GM21423 (cell line): ENCODE data around the gene VAPB.

Experiments used
- ATAC-seq: cut with Tn5 transposase; IDR thresholded peaks from one replicate; pipeline ENCODE4 v1.9.1; 2021; ENCODE audit warnings: mild to moderate bottlenecking, moderate library complexity; ENCODE audit not compliant: unreplicated experiment

VAPB gene

DNA sequence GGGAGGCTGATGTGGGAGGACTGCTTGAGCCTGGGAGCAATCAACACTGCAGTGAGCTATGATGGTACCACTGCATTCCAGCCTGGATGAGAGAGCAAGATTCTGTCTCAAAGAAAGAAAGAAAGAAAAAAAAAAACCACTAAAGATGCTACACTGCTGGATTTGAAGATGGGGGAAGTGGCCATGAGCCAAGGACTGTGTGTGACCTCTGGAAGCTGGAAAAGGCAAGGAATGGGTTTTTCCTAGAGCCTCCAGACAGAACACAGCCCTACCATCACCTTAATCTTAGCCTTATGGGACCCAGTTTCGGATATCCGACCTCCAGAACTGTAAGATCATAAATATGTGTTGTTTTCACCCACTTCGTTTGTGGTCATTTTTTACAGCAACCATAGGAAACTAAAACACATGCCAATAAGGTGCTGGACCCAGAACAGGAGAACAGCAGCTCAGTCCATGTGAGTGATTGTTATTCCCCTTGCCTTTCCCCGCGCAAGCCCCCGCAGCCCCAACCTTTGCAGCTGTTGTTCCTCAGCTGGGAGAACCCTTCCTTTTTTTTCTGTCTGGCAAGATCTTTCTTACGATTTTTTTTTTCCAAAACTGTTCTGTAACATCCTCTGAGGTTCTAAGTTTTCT lies 11.1 kb upstream of the VAPB start:
- no peak for ATAC-seq

DNA sequence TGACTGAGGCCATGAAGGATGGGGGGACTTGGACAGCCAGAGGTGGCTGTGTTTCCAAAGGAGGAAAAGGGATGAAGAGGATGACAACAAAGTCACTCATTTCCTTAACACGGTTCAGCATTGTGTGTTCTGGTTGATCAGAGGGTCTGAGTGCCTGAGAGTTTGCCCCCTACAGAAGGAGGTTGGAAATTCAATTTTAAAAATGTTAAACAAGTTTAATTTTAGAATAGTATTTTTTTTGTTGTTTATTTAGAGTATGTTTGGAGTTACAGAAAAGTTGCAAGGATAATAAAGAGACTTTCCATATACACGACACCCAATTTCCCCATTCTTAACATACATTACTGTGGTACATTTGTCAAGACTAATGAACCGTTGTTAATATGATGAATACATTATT lies 10.3 kb upstream of the VAPB start:
- no peak for ATAC-seq

DNA sequence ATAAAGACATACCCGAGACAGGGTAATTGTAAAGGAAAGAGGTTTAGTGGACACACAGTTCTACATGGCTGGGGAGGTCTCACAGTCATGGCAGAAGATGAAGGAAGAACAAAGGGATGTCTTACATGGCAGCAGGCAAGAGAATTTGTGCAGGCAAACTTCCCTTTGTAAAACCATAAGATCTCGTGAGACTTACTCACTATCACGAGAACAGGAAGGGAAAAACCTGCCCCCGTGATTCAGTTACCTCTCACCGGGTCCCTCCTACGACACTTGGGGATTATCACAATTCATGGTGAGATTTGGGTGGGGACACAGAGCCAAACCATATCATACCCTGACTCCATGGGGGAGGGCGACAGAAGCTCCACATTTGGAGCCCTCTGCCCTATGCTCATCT lies 7.4 kb upstream of the VAPB start:
- ATAC-seq = no peak

DNA sequence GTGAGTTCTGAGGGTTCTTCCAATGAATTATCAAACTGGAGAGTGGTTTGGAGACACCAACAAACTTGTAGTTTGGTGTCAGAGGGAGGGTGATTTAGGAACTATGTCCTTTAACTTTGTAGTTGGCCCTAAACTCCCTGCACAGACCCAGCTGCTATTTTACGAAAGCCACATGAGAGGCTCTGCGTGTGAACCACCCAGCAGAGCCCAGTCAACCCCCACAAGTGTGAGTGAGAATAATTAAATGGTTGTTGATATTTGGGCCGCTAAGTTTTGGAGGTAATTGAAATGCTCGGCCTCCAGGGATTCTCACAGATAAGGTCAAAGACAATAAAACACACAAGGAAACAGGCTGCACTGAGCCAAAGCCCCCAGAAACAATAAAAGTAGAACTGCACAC lies 6.9 kb upstream of the VAPB start:
- no peak for ATAC-seq

DNA sequence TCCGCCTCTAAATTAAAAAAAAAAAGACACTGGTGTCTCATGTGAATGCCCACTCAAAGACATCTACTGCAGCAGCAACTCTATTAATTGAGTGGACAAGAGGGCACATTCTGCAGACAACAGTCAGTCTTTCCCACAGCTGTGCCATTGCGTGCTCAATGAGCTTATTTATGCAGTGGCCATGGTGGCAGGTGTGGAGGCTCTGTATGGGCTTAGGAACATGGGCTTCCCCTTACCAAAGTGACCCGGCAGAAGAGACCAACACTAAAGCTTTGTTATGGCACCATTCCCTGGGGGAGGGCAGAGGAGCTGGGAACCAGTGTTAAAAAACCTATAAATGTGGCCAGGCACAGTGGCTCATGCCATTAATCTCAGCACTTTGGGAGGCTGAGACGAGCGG lies 4.2 kb upstream of the VAPB start:
- no peak for ATAC-seq

DNA sequence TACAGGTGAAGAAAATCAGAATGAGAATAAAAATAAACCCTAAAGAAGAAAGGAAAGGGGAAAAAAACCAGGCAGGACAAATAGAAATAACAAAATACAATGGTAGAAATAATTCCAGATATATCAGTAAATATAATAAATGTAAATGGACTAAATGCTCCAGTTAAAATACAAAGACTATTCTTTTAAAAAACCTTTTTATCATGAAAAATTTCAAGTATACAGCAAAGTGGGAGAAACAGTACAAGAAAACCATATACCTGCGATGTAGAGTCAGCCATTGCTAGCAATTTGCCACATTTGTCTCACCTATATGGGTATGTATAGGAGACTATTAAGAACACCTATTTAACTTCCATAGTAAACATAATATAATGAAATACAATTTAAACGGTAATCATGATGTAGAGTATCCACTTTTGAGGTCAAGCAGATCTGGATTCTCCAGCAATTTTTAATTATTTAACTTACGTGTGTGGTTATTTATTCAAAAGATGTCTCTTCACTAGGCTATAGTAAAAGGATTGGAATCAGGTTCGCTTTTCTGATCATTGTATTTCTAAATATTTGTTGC lies 914 bp upstream of the VAPB start:
- ATAC-seq = no peak

DNA sequence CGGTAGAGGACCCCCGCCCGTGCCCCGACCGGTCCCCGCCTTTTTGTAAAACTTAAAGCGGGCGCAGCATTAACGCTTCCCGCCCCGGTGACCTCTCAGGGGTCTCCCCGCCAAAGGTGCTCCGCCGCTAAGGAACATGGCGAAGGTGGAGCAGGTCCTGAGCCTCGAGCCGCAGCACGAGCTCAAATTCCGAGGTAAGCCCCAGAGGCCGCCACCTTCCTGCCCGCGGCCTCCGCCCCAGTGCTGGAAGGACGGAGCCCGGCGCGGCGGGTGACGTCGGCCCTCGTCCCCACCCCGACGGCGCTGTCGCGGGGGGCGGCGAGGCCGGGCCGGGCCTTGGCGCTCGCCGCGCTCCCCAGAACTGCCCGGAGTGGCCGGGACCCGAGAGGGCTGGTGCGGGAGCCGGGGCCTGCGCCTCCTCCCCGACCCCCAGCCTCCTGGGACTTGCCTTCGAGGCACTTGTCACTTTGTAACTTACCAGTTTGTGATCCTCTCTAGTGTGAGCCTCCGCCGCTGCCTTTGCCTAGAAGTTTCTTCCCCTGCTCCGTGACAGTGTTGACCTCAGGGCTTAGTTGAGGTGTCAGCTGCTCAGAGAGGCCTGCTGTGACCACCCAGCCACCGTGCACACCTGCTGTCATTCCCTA lies 417 bp downstream of the VAPB start:
- peak; percentile 37 for ATAC-seq

DNA sequence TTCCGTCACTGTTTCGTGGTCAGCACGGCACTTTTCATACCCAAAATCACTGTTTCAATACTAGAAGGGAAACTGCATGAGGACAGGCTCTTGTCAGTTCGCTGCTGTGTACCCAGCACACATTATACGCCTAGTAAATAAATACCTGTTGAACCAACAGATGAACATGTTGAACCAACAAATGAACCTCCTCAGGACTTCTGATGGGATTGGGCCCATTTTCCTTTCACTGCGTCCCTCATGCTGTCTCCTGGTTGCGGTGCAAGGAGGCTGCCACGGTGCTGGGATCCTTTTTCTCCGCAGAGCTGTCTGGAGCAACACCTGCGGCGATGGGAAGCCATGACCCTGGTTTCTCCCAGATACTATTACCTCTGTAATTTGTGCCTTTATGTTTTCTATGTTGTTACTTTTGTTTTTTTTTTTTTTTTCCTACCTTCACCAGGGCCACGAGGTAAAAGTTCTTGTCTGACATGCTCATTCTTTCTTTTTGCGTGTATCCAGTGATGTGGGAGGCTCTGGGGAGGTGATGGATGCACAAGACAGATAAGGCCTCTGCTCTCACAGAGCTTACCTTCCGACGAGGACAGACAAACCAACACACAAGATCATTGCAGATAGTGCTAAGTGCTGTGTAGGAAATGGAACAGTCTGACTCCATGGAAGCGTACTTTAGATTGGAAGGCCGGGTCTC lies 1.1 kb downstream of the VAPB start:
- no peak for ATAC-seq

DNA sequence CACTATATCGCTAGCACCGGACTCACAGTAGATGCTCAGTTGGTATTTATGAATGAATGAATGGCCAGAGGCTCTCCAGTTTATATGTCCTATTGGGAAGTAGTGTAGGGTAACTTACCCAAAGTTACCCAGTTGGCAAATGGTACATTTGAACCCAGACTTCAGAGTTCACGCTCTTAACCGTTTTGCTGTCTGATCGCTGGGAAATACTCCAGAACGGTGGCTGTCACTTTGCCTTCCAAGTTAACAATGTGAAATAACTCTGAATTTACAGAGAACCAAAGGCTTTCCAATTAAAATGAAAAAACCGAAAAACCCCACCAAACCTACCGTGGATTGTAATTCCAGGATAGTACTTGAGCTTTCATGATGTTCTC lies 1.6 kb downstream of the VAPB start:
- ATAC-seq = no peak

DNA sequence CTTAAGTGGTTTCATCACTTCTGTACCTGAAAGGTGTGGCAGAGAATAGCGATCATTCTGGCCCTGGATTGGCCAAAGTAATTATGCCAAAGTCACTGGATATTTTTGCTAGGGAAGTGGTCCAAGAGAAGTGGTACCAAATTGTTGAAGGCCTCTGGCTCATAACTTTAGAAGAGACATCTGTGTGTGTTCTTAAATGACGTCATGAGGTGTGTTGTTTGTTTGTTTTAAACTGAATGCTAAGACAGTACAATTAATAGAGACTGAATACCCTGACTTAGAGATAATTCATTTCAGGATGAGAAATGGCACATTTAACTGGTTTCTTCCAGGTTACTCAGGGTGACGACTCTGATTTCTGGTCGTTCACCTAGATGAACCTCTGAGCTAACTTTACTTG lies 3.3 kb downstream of the VAPB start:
- ATAC-seq = no peak

DNA sequence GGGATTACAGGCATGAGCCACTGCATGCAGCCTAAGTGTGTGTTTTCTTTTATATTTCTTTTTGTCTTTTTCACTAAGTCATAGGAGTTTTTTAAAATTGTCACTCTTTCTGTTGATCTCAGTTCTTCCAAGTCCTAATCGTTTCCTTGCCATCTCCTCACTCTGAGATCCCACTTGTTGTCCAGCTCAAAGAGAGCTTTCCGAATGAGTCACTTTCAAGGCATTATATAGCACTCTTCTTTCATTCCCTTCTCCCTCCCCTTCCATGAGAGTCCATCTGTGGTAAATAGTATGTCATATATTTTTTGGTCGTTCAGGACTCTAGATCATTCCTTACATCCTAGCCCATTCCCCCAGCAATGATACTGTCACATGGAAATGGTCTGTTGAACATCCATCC lies 4.3 kb downstream of the VAPB start:
- ATAC-seq = no peak

DNA sequence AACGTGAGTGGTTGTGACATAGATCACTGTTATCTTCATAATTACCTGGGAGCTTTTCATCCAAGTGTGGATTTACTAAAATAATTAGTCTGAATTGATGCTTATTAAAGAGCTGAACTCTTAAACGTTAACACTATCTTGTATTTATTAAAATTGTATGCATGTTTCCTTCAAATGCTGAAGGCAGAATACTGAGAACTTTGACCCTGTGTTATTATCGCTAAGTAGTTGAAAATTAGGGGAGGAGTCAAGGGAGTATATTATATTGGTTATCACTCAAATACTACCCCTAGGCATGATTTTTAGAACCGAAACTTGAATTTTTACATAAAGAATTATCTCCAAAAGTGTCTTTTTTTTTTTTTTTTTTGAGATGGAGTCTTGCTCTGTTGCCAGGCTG lies 5.8 kb downstream of the VAPB start:
- ATAC-seq = no peak

DNA sequence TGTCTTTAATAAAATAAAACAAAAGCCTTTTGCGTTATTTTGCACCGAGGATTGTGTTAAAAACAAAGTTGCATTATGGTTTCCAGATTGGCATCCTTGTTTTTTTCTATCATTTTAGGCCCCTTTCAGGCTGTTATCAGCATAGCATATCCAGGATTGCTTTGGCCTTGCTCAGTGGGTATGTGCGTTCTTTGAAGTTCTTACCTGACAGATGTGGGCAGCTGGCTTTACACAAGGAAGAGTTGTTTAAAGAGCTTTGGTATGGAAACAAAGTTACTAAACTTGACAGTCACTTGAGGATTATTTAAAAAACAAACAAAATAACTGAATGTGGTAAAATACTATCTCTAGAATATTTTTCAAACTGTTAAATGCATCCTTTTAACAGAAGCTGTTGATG lies 6.6 kb downstream of the VAPB start:
- no peak for ATAC-seq

DNA sequence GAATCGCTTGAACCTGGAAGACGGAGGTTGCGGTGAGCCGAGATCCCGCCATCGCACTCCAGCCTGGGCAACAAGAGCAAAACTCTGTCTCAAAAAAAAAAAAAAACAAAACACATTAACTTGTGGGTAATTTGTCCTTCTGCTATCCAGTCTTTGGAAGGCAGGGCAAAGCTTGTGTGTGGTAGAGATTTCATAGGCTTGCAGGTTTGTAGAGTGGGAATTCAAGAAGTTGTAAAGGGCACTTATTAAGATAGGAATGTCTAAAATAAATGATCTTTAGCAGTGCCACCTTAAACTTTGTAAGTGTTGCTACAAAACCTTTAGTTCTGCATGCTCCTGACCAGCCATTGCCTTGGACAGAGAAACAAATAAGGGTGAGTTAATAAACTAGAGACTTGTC lies 8.4 kb downstream of the VAPB start:
- ATAC-seq = no peak

DNA sequence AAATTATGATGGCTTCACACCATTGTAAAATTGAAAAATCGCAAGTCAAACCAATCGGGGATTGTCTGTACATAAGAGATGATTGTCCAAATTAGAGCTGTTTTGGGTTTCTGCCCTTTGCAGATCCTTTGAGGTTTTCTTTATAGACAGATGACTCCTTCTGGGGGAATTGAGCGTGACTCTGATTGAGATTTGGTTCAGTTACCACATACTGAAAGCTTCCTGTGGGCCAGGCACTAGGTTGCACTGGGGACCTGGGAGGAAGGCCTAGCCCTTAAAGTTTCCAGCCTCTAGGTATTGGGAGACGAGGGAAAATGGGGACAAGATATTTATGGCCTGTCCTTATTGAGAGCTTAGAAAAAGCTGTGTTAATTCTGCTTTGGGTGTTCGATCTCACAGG lies 9.2 kb downstream of the VAPB start:
- ATAC-seq = no peak

DNA sequence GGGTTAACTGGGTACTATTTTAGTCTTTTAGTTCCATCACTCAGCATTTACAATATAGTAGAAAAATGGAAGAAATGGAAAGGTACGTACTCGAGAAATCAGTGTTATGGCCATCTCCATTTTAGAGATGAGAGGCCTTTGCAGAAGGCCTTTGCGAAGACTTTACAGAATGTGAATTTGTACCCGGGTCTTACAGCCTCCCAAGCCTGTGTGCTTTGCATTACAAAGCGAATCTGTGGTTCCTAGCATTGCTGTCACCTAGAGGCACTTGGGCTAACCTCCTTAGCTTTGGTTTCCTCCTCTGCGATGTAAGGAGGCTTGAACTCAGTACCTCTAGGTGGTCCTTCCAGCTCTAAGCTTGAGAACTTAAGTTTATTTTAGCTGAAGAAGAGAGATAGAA lies 10.9 kb downstream of the VAPB start:
- no peak for ATAC-seq

DNA sequence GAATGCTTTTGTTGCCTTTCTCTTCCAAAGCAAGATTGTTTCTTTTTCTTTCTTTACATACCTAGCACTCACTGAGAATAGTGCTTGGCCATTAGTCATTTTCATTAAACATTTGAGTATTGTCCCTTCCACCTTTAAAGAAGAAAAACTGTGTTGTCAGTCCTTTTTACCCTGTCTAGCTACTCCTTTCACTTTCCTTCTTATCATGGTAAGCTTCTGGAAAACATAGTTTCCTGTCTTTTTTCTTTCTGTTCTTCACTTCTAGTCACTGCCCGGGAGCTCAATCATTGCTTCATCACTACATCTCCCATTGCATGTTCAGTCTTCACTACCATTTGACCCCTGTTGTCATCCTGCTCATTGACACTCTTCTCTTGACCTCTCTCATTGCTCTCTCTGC lies 12.1 kb downstream of the VAPB start:
- ATAC-seq = no peak

DNA sequence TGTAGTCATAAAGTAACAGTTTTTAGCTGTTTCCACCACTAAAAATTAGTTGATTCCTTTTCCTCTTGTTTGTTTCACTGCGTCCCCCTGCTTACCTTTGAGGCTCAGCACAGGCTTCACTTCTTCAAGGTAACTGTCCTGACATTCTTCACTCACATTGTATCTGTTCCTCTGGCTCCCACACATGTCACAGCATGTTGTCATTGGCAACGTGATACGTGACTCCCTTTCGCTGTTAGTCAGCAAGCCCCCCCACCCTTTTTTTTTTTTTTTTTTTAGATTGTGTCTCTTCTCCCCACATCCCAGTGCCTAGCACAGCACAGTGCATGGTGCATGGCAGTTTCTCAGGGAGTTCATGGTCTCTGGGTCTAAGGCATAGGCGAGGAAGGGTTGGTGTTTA lies 13.3 kb downstream of the VAPB start:
- ATAC-seq = no peak

DNA sequence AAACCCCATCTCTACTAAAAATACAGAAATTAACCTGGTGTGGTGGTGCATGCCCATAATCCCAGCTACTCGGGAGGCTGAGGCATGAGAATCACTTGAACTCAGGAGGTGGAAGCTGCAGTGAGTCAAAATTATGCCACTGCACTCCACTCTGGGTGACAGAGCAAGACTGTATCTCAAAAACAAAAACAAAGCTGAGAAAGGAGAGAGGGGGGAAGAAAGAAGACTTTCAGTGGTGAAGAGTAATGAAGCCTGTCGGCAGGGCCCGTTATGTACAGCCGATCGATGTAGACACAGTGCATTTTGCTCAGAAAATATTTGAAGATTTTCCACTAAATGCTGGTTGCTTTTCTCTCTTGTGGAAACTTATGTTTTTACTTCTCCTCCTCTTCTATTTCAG lies 13.8 kb downstream of the VAPB start:
- ATAC-seq = peak; percentile 73

DNA sequence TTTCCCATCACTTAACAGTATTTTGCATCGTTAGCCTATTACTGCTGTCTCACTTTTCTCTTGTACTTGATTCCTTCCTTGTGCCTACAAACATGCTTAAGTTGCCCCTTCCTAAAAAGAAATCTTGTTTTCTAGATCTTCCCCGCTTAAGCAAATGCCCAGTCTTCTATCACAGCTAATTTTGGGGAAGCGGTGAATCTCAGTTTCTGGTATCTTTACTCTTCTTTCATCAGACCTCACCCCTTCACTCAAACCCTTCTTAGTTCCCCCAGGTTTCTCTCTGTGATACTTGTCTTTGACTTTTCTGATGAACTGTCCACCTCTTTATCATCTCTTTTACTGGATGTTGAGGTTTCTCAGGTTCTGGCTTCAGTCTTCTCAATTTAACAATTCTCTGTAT lies 14.2 kb downstream of the VAPB start:
- peak; percentile 25 for ATAC-seq

DNA sequence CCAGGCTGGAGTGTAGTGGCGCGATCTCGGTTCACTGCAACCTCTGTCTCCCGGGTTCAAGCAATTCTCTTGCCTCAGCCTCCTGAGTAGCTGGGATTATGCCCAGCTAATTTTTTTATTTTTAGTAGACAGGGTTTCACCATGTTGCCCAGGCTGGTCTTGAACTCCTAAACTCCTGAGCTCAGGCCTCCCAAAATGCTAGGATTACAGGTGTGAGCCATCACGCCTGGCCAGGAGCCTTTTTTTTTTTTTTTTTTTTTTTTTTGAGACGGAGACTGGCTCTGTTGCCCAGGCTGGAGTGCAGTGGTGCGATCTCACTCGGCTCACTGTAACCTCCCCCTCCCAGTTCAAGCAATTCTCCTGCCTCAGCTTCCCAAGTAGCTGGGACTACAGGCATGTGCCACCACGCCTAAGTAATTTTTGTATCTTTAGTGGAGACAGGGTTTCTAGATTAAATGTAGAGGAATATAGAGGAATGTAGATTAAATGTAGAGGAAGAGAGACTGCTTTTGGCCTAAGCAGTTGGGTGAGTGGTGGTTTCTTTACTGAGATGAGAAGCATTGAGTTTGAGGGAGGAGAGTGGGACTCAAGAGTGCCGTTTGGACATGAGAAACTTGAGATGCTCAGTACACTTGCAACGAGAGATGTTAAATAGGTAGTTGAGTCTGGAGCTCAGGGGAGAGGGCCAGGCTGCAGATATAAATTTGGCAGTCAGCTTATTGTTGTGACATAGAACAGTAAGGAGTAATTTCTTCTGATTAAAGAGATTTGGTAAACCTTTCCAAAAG lies 16.7 kb downstream of the VAPB start:
- ATAC-seq = no peak
